Activated CD4-positive, alpha-beta T cell treated with anti-CD3 and anti-CD28 coated beads for 24 hours (primary cell): ENCODE measurements around the gene HASPIN.
"Not testable (repeated sequence)": the region's sequence is repeated elsewhere in the genome, so short reads cannot be mapped to it uniquely, and the experiment has no call there.

Experiments
- DNase-seq, 2 donors: peaks; one replicate each; pipeline ENCODE4 v3.0.0-alpha.2; 2020; ENCODE audit warnings: low read depth in 2 of 2

HASPIN gene

DNA sequence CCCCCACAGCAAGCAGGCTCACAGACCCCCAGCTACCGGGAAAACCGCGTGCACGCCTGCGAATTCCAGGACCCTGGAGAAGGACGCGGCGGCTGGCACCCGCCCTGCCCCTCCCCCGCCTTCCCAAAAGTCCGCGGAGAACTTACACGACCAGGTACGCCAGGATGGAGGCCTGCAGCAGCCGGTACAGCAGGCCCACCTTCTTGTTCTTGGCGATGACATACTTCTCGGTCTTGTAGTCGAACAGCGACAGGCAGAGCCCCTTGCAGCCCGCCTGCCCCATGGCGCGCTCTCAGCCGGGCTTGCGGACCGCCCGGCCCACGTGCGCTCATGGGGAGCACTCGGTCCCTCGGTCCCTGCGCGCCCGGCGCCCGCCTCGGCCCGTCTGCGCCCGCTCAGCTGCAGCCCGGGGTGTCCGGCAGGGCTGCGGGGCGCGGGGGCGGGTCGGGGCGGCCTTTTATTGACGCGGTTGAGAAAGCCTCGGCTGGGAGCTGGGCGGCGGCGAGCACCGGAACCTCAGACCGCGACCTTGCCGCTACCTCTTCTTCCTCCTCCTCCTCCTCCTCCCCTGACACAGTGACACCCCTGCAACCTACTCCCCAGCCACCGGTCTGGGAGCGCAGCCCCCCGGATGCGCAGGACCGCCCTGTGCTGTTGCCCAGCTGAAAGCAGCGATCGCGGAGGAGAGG is 27.8 kb upstream of the HASPIN start, which contains the start of gene P2RX5:
Gene P2RX5 (minus strand): TSS at position 433 of the 689 bp plus-strand sequence. CDS start 150 bp downstream, at position 283.
- no peak for DNase-seq

DNA sequence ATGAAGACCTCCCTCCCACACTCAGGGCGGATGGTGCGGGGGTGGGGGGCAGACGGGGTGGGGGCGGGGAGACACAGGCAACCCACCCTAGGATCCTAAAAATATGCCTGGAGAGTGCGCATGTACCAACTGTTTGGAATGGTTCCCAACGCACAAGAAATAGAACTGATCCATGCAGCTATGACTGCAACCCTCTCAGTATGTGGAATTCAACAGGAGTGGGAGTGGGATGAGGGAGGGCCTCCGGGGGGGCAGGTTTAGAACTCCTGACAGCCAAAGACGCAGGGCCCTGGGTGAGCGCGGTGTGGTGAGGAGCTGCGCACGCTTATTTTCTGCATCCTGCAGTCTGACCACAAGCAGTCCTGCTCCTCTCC is 26.6 kb upstream of the HASPIN start:
- no peak for DNase-seq

DNA sequence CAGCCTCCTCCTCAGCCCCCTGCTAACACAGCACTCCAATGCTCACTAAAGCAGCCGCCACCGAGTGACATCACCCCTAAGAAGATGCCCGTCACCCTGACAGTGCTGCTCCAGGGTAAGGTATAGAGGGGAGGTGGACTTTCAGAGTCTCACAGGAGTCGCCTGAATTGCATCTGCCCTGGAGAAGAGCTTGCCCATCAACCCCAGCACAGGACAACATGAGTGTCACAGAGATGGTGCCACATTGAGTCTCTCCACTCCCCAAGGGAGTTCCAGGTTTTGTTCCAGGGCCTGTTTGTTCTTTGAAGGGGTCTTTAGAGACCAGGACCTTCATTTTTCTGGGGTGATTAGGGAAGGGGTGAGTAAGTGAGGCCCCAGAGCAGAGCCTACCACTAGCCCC is 25.6 kb upstream of the HASPIN start:
- no peak for DNase-seq

DNA sequence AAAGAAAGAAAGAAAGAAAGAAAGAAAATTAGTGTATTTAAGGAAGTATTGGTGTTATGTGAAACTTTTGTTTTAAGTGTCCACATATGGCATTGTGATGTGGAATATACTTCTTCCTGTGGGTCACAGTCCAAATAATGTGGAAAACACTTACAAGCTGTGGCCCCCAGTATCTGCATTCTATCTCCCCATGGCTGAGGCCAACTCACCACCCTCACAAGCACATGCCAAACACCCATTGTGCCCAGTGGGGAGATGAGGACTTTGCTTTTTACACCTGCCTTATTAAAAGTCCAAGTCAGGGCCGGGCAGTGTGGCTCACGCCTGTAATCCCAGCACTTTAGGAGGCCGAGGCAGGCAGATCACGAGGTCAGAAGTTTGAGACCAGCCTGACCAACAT is 23.8 kb upstream of the HASPIN start:
- no peak for DNase-seq

DNA sequence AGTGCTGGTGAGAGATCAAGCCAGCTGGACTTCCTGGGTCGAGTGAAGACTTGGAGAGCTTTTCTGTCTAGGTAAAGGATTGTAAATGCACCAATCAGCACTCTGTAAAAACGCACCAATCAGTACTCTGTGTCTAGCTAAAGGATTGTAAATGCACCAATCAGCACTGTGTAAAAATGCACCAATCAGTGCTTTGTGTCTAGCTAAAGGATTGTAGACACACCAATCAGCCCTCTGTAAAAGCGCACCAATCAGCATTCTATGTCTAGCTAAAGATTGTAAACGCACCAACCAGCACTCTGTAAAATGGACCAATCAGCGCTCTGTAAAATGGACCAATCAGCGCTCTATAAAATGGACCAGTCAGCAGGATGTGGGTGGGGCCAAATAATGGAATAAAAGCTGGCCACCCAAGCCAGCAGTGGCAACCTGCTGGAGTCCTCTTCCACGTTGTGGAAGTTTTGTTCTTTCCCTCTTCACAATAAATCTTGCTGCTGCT is 21.6 kb upstream of the HASPIN start:
- DNase-seq = not testable (repeated sequence)

DNA sequence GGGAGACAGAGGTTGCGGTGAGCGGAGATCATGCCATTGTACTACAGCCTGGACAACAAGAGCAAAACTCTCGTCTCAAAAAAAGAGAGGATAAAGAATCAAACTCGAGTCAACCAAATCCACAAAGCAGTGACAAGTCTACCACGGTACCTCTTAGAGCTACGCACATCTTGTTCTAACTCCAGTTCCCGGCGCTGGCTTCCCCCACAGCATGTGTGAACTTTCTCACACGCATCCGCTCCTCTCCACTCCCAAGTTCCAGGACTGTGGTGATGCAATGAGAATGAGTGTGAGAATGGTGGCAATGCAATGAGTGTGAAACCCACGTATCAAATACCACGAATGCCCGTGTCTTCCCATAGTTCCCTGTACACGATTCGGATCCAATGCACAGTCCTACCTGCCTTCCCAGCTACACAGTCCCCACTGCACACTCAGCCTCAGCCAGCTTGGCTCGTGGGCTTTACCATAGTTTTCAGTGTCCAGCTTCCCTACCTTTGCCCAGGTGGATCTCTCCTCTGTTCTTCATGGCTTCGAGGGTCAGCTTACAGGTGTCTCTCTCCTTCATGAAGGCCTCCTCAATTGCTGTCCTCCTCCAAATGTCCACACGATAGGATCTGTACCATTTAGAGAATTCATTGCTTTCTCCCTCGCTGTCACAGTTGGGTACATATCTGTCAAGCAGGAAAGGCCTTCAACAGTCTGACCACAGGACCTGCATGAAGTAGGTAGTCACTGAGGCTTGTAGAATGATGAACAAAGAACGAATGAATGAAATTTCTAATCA is 18.6 kb upstream of the HASPIN start:
- DNase-seq = no peak

DNA sequence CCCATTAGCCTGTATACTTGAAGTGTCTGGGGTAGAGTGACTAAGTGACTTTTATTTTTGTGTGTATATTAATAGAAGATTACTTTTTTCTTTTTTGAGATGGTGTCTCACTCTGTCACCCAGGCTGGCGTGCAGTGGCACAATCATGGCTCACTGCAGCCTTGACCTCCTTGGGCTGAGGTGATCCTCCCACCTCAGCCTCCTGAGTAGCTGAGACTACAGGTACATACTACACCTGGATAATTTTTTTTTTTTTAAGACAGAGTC is 18.1 kb upstream of the HASPIN start:
- DNase-seq = not testable (repeated sequence)

DNA sequence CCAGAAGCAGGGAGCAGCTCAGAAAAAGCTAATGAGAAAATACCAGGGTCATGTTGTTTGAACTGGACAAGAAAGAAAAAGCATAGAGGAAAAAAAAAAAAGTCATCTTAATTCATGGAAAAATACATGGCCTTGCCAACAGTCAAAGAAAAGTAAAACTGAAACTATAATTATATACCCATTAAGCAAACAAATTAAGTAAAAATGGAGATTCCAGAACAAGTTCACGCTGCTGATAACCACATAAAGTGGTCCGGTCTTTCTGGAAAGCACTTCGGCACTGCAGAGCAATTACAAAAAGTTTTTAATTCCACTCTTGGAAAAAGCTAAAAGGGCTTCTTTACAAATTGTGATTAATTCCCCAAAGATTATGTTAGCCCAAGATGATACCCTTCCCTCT is 15.3 kb upstream of the HASPIN start:
- DNase-seq = no peak

DNA sequence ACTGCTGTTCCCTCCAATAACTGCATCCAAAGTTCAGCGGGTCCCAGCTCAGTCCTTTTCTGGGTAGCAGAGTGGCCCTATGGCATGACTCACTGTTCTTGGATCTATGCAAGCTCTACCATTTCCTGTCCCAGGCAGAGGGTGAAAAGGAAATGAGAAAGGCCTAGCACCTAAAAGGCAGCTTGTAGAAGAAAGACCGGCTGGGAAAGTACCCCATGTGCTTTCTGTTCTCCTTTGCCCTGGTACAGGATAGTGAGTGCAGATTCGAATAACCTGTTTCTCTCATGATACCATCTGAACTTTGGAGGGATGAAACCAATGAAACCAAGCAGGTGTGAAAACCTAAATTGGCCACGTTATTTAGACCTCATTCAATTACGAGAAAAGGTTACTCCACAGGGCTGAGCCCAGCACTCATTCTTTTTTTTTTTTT is 12.7 kb upstream of the HASPIN start:
- peak; percentile 43 to 69 for DNase-seq

DNA sequence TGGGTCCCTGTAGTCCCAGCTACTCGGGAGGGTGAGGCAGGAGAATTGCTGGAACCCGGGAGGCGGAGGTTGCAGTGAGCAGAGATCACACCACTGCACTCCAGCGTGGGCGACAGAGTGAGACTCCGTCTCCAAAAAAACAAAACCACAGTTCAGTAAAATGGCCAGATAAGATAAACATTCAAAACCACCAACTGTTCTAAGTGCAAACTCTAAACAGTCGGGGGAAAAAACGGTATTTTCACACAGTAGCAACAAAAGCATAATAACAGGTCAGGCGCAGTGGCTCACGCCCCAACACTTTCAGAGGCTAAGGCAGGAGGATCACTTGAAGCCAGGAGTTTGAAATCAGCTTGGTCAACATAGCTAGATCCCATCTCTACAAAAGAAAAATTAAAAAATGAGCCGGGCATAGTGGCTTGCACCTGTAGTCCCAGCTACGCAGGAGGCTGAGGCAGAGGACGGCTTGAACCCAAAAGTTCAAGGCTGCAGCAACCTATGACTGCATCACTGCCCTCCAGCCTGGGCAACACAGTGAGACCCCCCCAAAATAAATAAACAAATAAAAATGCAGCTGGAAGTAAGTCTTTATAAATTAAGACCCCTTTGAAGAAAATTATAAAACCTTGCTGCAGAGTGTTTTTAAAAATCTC is 10.8 kb upstream of the HASPIN start:
- DNase-seq = no peak

DNA sequence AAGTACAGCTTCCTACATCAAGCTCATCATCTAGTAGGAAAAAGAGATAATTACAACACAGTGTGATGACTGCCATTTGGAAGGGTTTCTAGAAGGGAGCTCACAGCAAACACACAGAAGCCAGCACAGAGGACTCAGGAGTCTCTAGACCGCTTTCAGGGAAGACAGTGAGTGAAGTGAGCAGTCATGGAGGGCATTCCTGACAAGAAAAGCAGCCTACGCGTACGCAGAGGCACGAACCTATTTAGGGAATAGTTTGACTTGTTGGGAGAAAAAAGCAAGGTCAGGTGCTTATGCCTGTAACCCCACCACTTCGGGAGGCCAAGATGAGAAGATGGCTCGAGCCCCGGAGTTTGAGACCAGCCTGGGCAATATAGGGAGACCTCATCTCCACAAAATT is 8.4 kb upstream of the HASPIN start:
- DNase-seq = no peak

DNA sequence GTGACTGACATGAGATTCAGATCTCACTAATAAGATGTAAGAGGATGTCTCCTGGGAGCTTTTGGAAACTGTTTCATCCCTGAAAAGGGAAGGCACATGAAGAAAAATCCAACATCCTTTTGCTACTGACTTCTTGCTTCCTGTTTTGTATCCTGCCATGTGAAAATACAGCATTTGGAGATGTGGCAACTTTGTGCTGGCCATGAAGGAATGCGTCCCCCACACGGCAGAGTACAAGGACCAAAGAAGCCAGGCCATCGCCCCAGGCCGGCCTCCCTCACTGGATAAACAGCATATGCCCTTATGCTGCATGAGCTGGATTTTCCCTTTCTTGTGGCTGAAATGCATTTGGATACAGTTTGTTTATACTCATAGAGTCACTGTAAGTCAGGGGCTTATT is 5.5 kb upstream of the HASPIN start:
- no peak for DNase-seq

DNA sequence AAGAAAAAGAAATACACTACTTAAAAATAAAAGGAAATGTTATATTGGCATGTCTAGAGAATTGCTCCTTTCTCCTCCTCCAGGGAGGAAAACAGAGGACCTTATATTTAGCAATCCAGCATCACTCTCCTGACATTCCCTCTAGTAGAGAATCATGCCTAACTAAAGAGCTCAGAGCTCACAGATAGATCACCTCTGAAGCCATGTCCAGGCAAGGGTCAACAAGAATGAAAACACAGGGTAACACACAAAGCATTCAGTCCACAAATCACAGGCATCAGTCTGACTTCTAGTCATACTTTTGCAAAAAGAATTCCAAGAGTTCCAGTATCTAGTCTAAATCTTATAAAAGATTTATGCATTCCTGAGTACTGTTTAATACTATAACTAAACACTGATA is 4.4 kb upstream of the HASPIN start:
- DNase-seq = no peak

DNA sequence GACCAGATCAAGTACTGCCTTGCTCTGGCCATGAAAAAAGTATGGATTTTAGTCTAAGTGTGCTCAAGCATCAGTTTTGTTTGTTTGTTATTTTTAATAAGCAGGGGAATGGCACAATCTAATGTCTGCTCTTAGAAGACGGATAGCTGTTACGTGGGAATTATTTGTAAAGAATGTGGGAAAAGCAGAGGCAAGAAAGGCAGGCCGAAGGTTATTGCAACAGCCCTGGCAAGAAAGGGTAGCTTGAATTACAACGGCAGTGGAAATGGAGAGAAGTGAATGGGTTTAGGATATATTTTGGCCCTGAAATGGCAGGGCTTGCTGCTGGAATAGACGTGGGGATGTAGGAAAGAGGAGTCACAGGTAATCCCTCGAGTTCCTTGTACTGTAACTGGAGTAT is 987 bp upstream of the HASPIN start:
- DNase-seq = no peak

DNA sequence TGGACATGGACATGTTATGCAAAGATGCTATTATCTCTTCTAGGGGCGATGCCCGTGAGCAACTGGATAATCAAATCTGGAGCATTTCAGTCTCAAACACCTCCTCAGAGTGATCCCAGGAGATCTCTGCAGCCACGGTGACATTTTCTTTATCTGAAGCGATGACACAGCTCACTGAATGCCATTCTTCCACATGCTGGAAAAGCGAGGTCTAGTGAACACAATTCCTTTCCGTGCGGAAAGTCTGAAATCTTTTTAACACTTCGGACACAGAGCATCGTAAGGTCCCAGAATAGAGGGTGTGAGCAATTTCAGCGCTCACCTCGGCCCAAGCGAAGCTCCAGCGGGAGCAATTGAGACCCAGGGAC is 531 bp upstream of the HASPIN start:
- DNase-seq = no peak

DNA sequence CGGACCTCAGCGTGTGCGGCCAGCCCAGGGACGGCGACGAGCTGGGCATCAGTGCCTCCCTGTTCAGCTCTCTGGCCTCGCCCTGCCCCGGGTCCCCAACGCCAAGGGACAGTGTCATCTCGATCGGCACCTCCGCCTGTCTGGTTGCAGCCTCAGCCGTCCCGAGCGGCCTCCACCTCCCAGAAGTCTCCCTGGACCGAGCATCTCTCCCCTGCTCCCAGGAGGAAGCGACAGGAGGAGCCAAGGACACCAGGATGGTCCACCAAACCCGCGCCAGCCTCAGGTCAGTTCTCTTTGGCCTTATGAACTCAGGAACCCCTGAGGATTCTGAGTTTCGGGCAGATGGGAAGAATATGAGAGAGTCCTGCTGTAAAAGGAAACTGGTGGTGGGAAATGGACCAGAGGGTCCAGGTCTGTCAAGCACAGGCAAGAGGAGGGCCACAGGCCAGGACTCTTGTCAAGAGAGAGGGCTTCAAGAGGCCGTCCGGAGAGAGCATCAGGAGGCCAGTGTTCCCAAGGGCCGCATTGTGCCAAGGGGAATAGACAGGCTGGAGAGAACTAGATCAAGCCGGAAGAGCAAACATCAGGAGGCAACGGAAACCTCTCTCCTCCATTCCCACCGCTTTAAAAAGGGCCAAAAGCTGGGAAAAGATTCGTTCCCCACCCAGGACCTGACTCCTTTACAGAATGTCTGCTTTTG is 825 bp downstream of the HASPIN start:
- no peak for DNase-seq

DNA sequence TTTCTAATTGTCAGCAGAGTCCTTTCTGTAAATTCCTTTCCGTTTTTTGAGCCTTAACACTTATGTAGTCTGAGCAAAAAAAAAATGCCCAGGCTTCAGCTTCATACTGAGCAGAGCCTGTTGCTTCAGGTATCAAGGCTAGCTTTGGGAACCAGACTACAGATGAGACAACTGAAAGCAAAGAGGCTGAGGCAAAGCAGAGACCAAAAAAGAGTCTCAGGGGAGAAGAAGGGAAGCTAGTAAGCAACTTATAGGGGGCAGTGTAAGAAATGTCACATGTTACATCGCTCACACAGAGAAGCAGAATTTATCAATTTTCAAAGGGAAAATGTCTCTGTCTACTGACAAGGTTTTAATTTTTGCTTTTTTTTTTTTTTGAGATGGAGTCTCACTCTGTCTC is 3.3 kb downstream of the HASPIN start:
- DNase-seq = no peak

DNA sequence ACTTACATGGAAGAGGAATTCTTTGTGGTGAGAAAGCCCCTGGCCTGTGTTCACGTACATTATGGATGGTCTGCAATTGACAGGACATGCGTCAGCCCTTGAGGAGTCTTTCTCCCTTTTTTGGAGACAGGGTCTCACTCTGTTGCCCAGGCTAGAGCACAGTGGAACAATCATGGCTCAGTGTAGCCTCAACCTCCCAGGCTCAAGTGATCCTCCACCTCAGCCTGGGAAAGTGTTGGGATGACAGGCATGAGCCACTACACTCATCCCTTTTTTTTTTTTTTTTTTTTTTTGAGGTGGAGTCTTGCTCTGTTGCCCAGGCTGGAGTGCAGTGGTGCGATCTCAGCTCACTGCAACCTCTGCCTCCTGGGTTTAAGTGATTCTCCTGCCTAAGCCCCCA is 4.4 kb downstream of the HASPIN start:
- DNase-seq = not testable (repeated sequence)

DNA sequence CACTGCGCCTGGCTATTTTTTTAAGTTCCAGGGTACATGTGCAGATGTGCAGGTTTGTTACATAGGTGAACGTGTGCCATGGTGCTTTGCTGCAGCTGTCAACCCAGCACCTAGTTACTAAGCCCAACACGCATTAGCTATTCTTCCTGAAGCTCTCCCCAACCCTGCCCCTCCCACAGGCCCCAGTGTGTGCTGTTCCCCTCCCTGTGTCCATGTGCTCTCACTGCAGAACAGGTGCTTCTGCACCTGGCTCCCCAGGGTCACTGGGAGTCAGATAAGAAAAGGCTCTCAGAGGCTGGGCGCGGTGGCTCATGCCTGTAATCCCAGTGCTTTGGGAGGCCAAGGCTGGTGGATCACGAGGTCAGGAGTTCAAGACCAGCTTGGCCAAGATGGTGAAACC is 6.2 kb downstream of the HASPIN start:
- no peak for DNase-seq

DNA sequence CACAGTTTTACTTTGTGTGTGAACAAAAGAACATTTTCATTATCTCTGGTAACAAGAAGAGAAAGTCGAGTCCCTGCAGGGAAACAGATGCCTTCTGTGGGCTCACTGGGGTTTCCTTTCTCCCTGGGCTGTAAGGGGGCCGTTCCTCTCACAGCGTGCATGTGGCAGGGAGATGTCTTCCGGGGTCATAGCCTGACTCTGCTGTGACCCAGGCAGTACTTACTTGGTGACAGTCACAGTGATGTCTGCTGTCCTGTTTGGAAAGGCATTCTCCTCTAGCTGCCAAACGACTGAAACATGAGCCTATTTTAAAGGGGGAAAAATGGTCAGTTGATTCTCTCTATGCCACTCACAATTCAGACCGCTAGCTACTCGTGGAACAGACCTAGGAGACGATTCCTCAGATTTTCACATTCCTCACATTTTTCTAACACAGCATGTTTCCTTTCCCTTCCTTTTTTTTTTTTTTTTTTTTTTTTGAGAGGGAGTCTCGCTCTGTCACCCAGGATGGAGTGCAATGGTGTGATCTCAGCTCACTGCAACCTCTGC is 7.3 kb downstream of the HASPIN start:
- DNase-seq = no peak

DNA sequence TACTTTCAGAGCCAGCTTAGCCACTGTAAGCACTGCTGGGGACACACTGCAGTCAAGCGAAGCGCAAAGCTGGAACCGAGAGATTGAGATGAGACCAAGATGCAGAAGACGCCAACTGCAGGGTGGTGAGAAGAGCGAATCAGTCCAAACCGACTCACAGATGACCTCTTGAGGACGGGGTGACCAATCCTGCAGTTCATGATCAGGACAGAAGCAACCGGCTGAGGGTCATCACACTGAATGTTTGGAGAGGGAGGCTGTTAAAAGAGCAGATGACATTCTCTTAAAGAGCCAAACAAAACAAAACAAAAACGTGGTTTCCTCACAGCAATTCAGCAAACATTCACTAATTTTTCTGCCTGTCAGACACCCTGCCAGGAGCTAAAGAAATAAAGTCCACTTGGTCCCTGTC is 8.5 kb downstream of the HASPIN start:
- no peak for DNase-seq

DNA sequence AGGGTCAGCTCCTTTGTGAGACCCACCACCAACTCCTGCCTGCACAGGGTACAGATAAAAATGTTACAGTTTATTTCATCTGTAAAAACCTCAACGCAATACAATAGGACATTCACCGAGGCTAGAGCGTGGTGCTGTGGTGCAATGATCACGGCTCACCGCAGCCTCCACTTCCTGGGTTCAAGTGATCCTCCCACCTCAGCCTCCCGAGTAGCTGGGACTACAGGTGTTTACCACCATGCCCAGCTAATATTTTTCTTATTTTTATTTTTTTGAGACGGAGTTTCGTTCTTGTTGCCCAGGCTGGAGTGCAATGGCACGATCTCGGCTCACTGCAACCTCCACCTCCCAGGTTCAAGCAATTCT is 11.2 kb downstream of the HASPIN start:
- DNase-seq = not testable (repeated sequence)
